NCI-H774 (cell line): ENCODE measurements around the gene TRIM46.
A peak's percentile ranks its signal among the peaks of the same experiment; 100 is the strongest.
"Not testable (repeated sequence)": the region's sequence is repeated elsewhere in the genome, so short reads cannot be mapped to it uniquely, and the experiment has no call there.

Source experiments
- DNase-seq: peaks from one replicate; lab custom pipeline; 2025; lab: John Stamatoyannopoulos, UW

TRIM46 gene

GRCh38 chr1:155139895-155140629 is 33.6 kb upstream of the TRIM46 start, which contains the start of gene DPM3:
Gene DPM3 (minus strand): TSS chr1:155140531. CDS start chr1:155140240, 291 bp downstream.
- peak; percentile 82 for DNase-seq

- no peak for DNase-seq
Measured at GRCh38 chr1:155140630-155140953, 33.1 kb upstream of the TRIM46 start.

GRCh38 chr1:155141749-155142148 is 31.9 kb upstream of the TRIM46 start:
- no peak for DNase-seq

- DNase-seq = no peak
Measured at GRCh38 chr1:155145491-155145890, 28.2 kb upstream of the TRIM46 start.

- DNase-seq = not testable (repeated sequence)
Measured at GRCh38 chr1:155155996-155156643, 17.5 kb upstream of the TRIM46 start.

GRCh38 chr1:155158991-155159390 is 14.7 kb upstream of the TRIM46 start:
- DNase-seq = no peak

- DNase-seq = no peak
Measured at GRCh38 chr1:155160128-155160527, 13.5 kb upstream of the TRIM46 start.

GRCh38 chr1:155162631-155163030 is 11.0 kb upstream of the TRIM46 start:
- DNase-seq = not testable (repeated sequence)

GRCh38 chr1:155163785-155164184 is 9.9 kb upstream of the TRIM46 start:
- not testable (repeated sequence) for DNase-seq

GRCh38 chr1:155164625-155165024 is 9.0 kb upstream of the TRIM46 start:
- not testable (repeated sequence) for DNase-seq

GRCh38 chr1:155166051-155166470 is 7.6 kb upstream of the TRIM46 start:
- no peak for DNase-seq

GRCh38 chr1:155166471-155167165 is 7.0 kb upstream of the TRIM46 start:
- no peak for DNase-seq

- peak; percentile 84 for DNase-seq
Measured at GRCh38 chr1:155167166-155168104, 6.2 kb upstream of the TRIM46 start.

- DNase-seq = not testable (repeated sequence)
Measured at GRCh38 chr1:155168105-155168445, 5.6 kb upstream of the TRIM46 start.

- DNase-seq = no peak
Measured at GRCh38 chr1:155168456-155169210, 5.0 kb upstream of the TRIM46 start.

- DNase-seq = no peak
Measured at GRCh38 chr1:155169541-155169940, 4.1 kb upstream of the TRIM46 start.

GRCh38 chr1:155170101-155170785 is 3.4 kb upstream of the TRIM46 start:
- no peak for DNase-seq

- no peak for DNase-seq
Measured at GRCh38 chr1:155170806-155171205, 2.8 kb upstream of the TRIM46 start.

GRCh38 chr1:155171836-155172731 is 1.6 kb upstream of the TRIM46 start:
- DNase-seq = no peak
